Measurements from ENCODE around the gene TIMMDC1.

The TIMMDC1 gene

GRCh38 chr3:119538772-119539171 is 40.4 kb downstream of the TIMMDC1 start:
- Histone ChIP-seq H3K18ac (ENCODE audit: low read length) (no peak overlapping the region), H2AFZ (ENCODE audit: insufficient read depth, low read length, poor library complexity) (no peak overlapping the region), H4K91ac (ENCODE audit: low read depth, low read length) (no peak overlapping the region), H3K9me3 (ENCODE audit: insufficient read depth, low read depth, low read length) (no peaks in the 10 kb centered on the region), H3K4ac (ENCODE audit: low read depth, low read length) (no peak overlapping the region), H4K8ac (ENCODE audit: low read depth, low read length) (no peak overlapping the region), H3K23ac (ENCODE audit: low read length) (no peak overlapping the region), H2BK120ac (ENCODE audit: insufficient read depth, low read length, poor library complexity) (no peak overlapping the region), H3K4me3 (ENCODE audit: low read depth, low read length) (no peak overlapping the region), H3K79me2 (ENCODE audit: control insufficient read depth, insufficient read depth, low read length, poor library complexity) (no peaks in the 10 kb centered on the region), H3K14ac (ENCODE audit: low read length) (no peak overlapping the region), H3K27me3 (ENCODE audit: insufficient read depth, low read length) (no peaks in the 10 kb centered on the region), H3K4me1 (ENCODE audit: control insufficient read depth in 1 of 2, insufficient read depth in 2 of 2, low read length in 2 of 2) (no peaks in the 10 kb centered on the region), H2BK12ac (ENCODE audit: low read length) (no peak overlapping the region), H4K12ac (ENCODE audit: low read depth, low read length) (no peak overlapping the region), H2AK5ac (ENCODE audit: low read length) (no peak overlapping the region), H3K27ac (ENCODE audit: low read depth, low read length) (no peak overlapping the region), H3K36me3 (ENCODE audit: control insufficient read depth in 1 of 2, insufficient read depth in 2 of 2, low read length in 2 of 2) (no peaks in the 10 kb centered on the region), H2BK5ac (ENCODE audit: low read depth, low read length, poor library complexity) (no peak overlapping the region), H3K79me1 (ENCODE audit: low read length) (no peaks in the 10 kb centered on the region), H3K4me2 (ENCODE audit: low read length) (no peak overlapping the region), H3K9ac (ENCODE audit: low read length) (no peak overlapping the region)
- DNase-seq, result no peak
- no CpG with 5 or more reads among the region's 1 CpG for WGBS (ENCODE audit: extremely low coverage, insufficient coverage, insufficient read length)

- no peak overlapping the region for H2BK5ac ChIP-seq (ENCODE audit: low read depth, low read length, poor library complexity)
- no peaks in the 10 kb centered on the region for H3K79me1 ChIP-seq (ENCODE audit: low read length)
- no peaks in the 10 kb centered on the region for H3K36me3 ChIP-seq (ENCODE audit: control insufficient read depth in 1 of 2, insufficient read depth in 2 of 2, low read length in 2 of 2)
- no peak overlapping the region for H4K8ac ChIP-seq (ENCODE audit: low read depth, low read length)
- no peak overlapping the region for H4K12ac ChIP-seq (ENCODE audit: low read depth, low read length)
- no peak overlapping the region for H3K4me3 ChIP-seq (ENCODE audit: low read depth, low read length)
- no peaks in the 10 kb centered on the region for H3K79me2 ChIP-seq (ENCODE audit: control insufficient read depth, insufficient read depth, low read length, poor library complexity)
- no CpG with 5 or more reads among the region's 3 CpGs for WGBS (ENCODE audit: extremely low coverage, insufficient coverage, insufficient read length)
- no peak overlapping the region for H4K91ac ChIP-seq (ENCODE audit: low read depth, low read length)
- H3K27me3 ChIP-seq (ENCODE audit: insufficient read depth, low read length), result no peaks in the 10 kb centered on the region
- H3K27ac ChIP-seq (ENCODE audit: low read depth, low read length), result no peak overlapping the region
- no peak overlapping the region for H3K4ac ChIP-seq (ENCODE audit: low read depth, low read length)
- H3K23ac ChIP-seq (ENCODE audit: low read length), result no peak overlapping the region
- no peak overlapping the region for H3K18ac ChIP-seq (ENCODE audit: low read length)
- H2AK5ac ChIP-seq (ENCODE audit: low read length), result no peak overlapping the region
- no peak overlapping the region for H3K14ac ChIP-seq (ENCODE audit: low read length)
- H3K9ac ChIP-seq (ENCODE audit: low read length), result no peak overlapping the region
- no peak overlapping the region for H2BK120ac ChIP-seq (ENCODE audit: insufficient read depth, low read length, poor library complexity)
- DNase-seq, result no peak
- H3K4me1 ChIP-seq (ENCODE audit: control insufficient read depth in 1 of 2, insufficient read depth in 2 of 2, low read length in 2 of 2), result no peaks in the 10 kb centered on the region
- H2AFZ ChIP-seq (ENCODE audit: insufficient read depth, low read length, poor library complexity), result no peak overlapping the region
- H3K9me3 ChIP-seq (ENCODE audit: insufficient read depth, low read depth, low read length), result no peaks in the 10 kb centered on the region
- H3K4me2 ChIP-seq (ENCODE audit: low read length), result no peak overlapping the region
- H2BK12ac ChIP-seq (ENCODE audit: low read length), result no peak overlapping the region
Observed at GRCh38 chr3:119541547-119541946, 43.2 kb downstream of the TIMMDC1 start.

- Histone ChIP-seq H4K12ac (ENCODE audit: low read depth, low read length) (no peak overlapping the region), H3K14ac (ENCODE audit: low read length) (no peak overlapping the region), H3K18ac (ENCODE audit: low read length) (no peak overlapping the region), H3K79me2 (ENCODE audit: control insufficient read depth, insufficient read depth, low read length, poor library complexity) (no peaks in the 10 kb centered on the region), H3K4me2 (ENCODE audit: low read length) (no peak overlapping the region), H3K4me3 (ENCODE audit: low read depth, low read length) (no peak overlapping the region), H3K9ac (ENCODE audit: low read length) (no peak overlapping the region), H2BK5ac (ENCODE audit: low read depth, low read length, poor library complexity) (no peak overlapping the region), H2BK12ac (ENCODE audit: low read length) (no peak overlapping the region), H3K23ac (ENCODE audit: low read length) (no peak overlapping the region), H2AFZ (ENCODE audit: insufficient read depth, low read length, poor library complexity) (no peak overlapping the region), H2BK120ac (ENCODE audit: insufficient read depth, low read length, poor library complexity) (no peak overlapping the region), H3K79me1 (ENCODE audit: low read length) (no peaks in the 10 kb centered on the region), H3K36me3 (ENCODE audit: control insufficient read depth in 1 of 2, insufficient read depth in 2 of 2, low read length in 2 of 2) (no peaks in the 10 kb centered on the region), H4K91ac (ENCODE audit: low read depth, low read length) (no peak overlapping the region), H3K27me3 (ENCODE audit: insufficient read depth, low read length) (no peaks in the 10 kb centered on the region), H3K4ac (ENCODE audit: low read depth, low read length) (no peak overlapping the region), H4K8ac (ENCODE audit: low read depth, low read length) (no peak overlapping the region), H3K27ac (ENCODE audit: low read depth, low read length) (no peak overlapping the region), H3K4me1 (ENCODE audit: control insufficient read depth in 1 of 2, insufficient read depth in 2 of 2, low read length in 2 of 2) (no peaks in the 10 kb centered on the region), H3K9me3 (ENCODE audit: insufficient read depth, low read depth, low read length) (no peaks in the 10 kb centered on the region), H2AK5ac (ENCODE audit: low read length) (no peak overlapping the region)
- WGBS (ENCODE audit: extremely low coverage, insufficient coverage, insufficient read length), result no CpG with 5 or more reads among the region's 2 CpGs
- DNase-seq, result no peak
Observed at GRCh38 chr3:119542168-119542767, 43.9 kb downstream of the TIMMDC1 start.

GRCh38 chr3:119543147-119543546 is 44.8 kb downstream of the TIMMDC1 start:
- H3K27me3 ChIP-seq (ENCODE audit: insufficient read depth, low read length), result no peaks in the 10 kb centered on the region
- no peak overlapping the region for H3K9ac ChIP-seq (ENCODE audit: low read length)
- H2BK5ac ChIP-seq (ENCODE audit: low read depth, low read length, poor library complexity), result no peak overlapping the region

More at GRCh38 chr3:119543147-119543546, 44.8 kb downstream of the TIMMDC1 start:
- Histone ChIP-seq H3K18ac (ENCODE audit: low read length) (no peak overlapping the region), H2BK12ac (ENCODE audit: low read length) (no peak overlapping the region), H4K8ac (ENCODE audit: low read depth, low read length) (no peak overlapping the region), H3K23ac (ENCODE audit: low read length) (no peak overlapping the region), H2BK120ac (ENCODE audit: insufficient read depth, low read length, poor library complexity) (no peak overlapping the region), H3K14ac (ENCODE audit: low read length) (no peak overlapping the region), H3K4me1 (ENCODE audit: control insufficient read depth in 1 of 2, insufficient read depth in 2 of 2, low read length in 2 of 2) (no peaks in the 10 kb centered on the region), H3K4me3 (ENCODE audit: low read depth, low read length) (no peak overlapping the region), H2AFZ (ENCODE audit: insufficient read depth, low read length, poor library complexity) (no peak overlapping the region), H3K79me2 (ENCODE audit: control insufficient read depth, insufficient read depth, low read length, poor library complexity) (no peaks in the 10 kb centered on the region), H3K79me1 (ENCODE audit: low read length) (no peaks in the 10 kb centered on the region), H3K4me2 (ENCODE audit: low read length) (no peak overlapping the region), H2AK5ac (ENCODE audit: low read length) (no peak overlapping the region), H3K27ac (ENCODE audit: low read depth, low read length) (no peak overlapping the region), H4K12ac (ENCODE audit: low read depth, low read length) (no peak overlapping the region), H4K91ac (ENCODE audit: low read depth, low read length) (no peak overlapping the region), H3K9me3 (ENCODE audit: insufficient read depth, low read depth, low read length) (no peaks in the 10 kb centered on the region), H3K36me3 (ENCODE audit: control insufficient read depth in 1 of 2, insufficient read depth in 2 of 2, low read length in 2 of 2) (no peaks in the 10 kb centered on the region), H3K4ac (ENCODE audit: low read depth, low read length) (no peak overlapping the region)
- WGBS (ENCODE audit: extremely low coverage, insufficient coverage, insufficient read length), result no CpG with 5 or more reads among the region's 7 CpGs
- no peak for DNase-seq
